Rectal smooth muscle tissue (tissue), 1 donor: ENCODE measurements around the gene MMP23B.
"Not testable (repeated sequence)": the region's sequence is repeated elsewhere in the genome, so short reads cannot be mapped to it uniquely, and the experiment has no call there.

ENCODE experiments used
- H3K27ac ChIP-seq: one replicate; pipeline ENCODE4 v1.7.0; 2013; ENCODE audit warnings: low read depth, low read length, inconsistent platforms
- H3K27me3 ChIP-seq: one replicate; pipeline ENCODE4 v1.7.0; 2013; ENCODE audit warnings: low read length; ENCODE audit not compliant: control insufficient read depth, insufficient read depth
- H3K36me3 ChIP-seq: one replicate; pipeline ENCODE4 v1.7.0; 2013; ENCODE audit warnings: low read length; ENCODE audit not compliant: control insufficient read depth, insufficient read depth
- H3K4me1 ChIP-seq: one replicate; pipeline ENCODE4 v1.7.0; 2013; ENCODE audit warnings: low read length; ENCODE audit not compliant: control insufficient read depth, insufficient read depth
- H3K4me3 ChIP-seq: one replicate; pipeline ENCODE4 v1.7.0; 2013; ENCODE audit warnings: low read length
- H3K9ac ChIP-seq: one replicate; pipeline ENCODE4 v1.7.0; 2013; ENCODE audit warnings: low read length

The MMP23B gene

GRCh38 chr1:1626207-1627141 is 5.5 kb upstream of the MMP23B start:
- no peak overlapping the region for H3K27ac ChIP-seq
- no peaks in the 10 kb centered on the region for H3K27me3 ChIP-seq
- no peak overlapping the region for H3K9ac ChIP-seq
- no peaks in the 10 kb centered on the region for H3K4me1 ChIP-seq
- H3K4me3 ChIP-seq, result no peak overlapping the region
- peaks cover 3% of the 10 kb centered on the region for H3K36me3 ChIP-seq

- no peak overlapping the region for H3K4me3 ChIP-seq
- H3K9ac ChIP-seq, result no peak overlapping the region
- H3K36me3 ChIP-seq, result peaks cover 3% of the 10 kb centered on the region
- no peaks in the 10 kb centered on the region for H3K27me3 ChIP-seq
- H3K27ac ChIP-seq, result no peak overlapping the region
- H3K4me1 ChIP-seq, result no peaks in the 10 kb centered on the region
Measured at GRCh38 chr1:1627261-1627828, 4.6 kb upstream of the MMP23B start.

GRCh38 chr1:1627829-1628753 is 3.9 kb upstream of the MMP23B start:
- Histone ChIP-seq H3K9ac (no peak overlapping the region), H3K27me3 (no peaks in the 10 kb centered on the region), H3K4me3 (no peak overlapping the region), H3K27ac (no peak overlapping the region), H3K4me1 (no peaks in the 10 kb centered on the region), H3K36me3 (peaks cover 3% of the 10 kb centered on the region)

- Histone ChIP-seq H3K4me3 (peak overlapping the region; percentile 27), H3K9ac (no peak overlapping the region), H3K36me3 (peaks cover 3% of the 10 kb centered on the region), H3K27ac (no peak overlapping the region), H3K27me3 (no peaks in the 10 kb centered on the region), H3K4me1 (no peaks in the 10 kb centered on the region)
Measured at GRCh38 chr1:1628754-1629429, 3.1 kb upstream of the MMP23B start.

GRCh38 chr1:1629430-1630190 is 2.4 kb upstream of the MMP23B start:
- Histone ChIP-seq H3K27ac (no peak overlapping the region), H3K4me3 (peak overlapping the region; percentile 27), H3K4me1 (no peaks in the 10 kb centered on the region), H3K9ac (no peak overlapping the region), H3K27me3 (no peaks in the 10 kb centered on the region), H3K36me3 (peaks cover 3% of the 10 kb centered on the region)

- Histone ChIP-seq H3K9ac (no peak overlapping the region), H3K27ac (peak overlapping the region; percentile 58), H3K27me3 (no peaks in the 10 kb centered on the region), H3K4me3 (no peak overlapping the region), H3K36me3 (peaks cover 3% of the 10 kb centered on the region), H3K4me1 (no peaks in the 10 kb centered on the region)
Measured at GRCh38 chr1:1630191-1630964, 1.6 kb upstream of the MMP23B start.

GRCh38 chr1:1630965-1631781 is 800 bp upstream of the MMP23B start:
- no peaks in the 10 kb centered on the region for H3K27me3 ChIP-seq
- H3K27ac ChIP-seq, result peak overlapping the region; percentile 58
- peak overlapping the region; percentile 27 for H3K4me3 ChIP-seq
- no peaks in the 10 kb centered on the region for H3K4me1 ChIP-seq
- H3K36me3 ChIP-seq, result peaks cover 3% of the 10 kb centered on the region
- H3K9ac ChIP-seq, result no peak overlapping the region

- H3K9ac ChIP-seq, H3K27ac ChIP-seq, H3K36me3 ChIP-seq, H3K4me1 ChIP-seq, H3K27me3 ChIP-seq, H3K4me3 ChIP-seq: not testable (repeated sequence)
Measured at GRCh38 chr1:1633409-1633808, 1.4 kb downstream of the MMP23B start.

- not testable (repeated sequence) for H3K36me3 ChIP-seq, H3K27ac ChIP-seq, H3K4me1 ChIP-seq, H3K4me3 ChIP-seq, H3K27me3 ChIP-seq, H3K9ac ChIP-seq
Measured at GRCh38 chr1:1634613-1635012, 2.6 kb downstream of the MMP23B start.

- not testable (repeated sequence) for H3K36me3 ChIP-seq, H3K4me3 ChIP-seq, H3K4me1 ChIP-seq, H3K9ac ChIP-seq, H3K27ac ChIP-seq, H3K27me3 ChIP-seq
Measured at GRCh38 chr1:1636621-1637478, 4.9 kb downstream of the MMP23B start.
